Tibial nerve (tissue), 4 donors: ENCODE measurements around the gene TTC21A.

Experiments used
- CTCF ChIP-seq, 5 experiments: fragments of 200-600 bp in 3 of 5; fragments of 450-650 bp in 2 of 5; sonication (generic) in 3 of 5; IDR thresholded peaks; one replicate each; pipeline ENCODE4 v1.5.1; 2016 to 2019; ENCODE audit warnings: antibody characterized with exemption in 5 of 5, mild to moderate bottlenecking in 3 of 5, moderate library complexity in 2 of 5
- EP300 ChIP-seq, 2 donors: sonication (generic); formaldehyde crosslinking; IDR thresholded peaks; one replicate each; pipeline ENCODE4 v1.6.1; 2017; ENCODE audit warnings: antibody characterized with exemption in 2 of 2, mild to moderate bottlenecking in 1 of 2

GRCh38 chr3:39118931-39119660, 11.6 kb downstream of the TTC21A start:
- no peak for TF ChIP-seq CTCF (IDR thresholded peaks at IDR 0.05)
- no peak for TF ChIP-seq EP300 (IDR thresholded peaks at IDR 0.05)
